Measurements from ENCODE around the gene EPB41L2.

DNA sequence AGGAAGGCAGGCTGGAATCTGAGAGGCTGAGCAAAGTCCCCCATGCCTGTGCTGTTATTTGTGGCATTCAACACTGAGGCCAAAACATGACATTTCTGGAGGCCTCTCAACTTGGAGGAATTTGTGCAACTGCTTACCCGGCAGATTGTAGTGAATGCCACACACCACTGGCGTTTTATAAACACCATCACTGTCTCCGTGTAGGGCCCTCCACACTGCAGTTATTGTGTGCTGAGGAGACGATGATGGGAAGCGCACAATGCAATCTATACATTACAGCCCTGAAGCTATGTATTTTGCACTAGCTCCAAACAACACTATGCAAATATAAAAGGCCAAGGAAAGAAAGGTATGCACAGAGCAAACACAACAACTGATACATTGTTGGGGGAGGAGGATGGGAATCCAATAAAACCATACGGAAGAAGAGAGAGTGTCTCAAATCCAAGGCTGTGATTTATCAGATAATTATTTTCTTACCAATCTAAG, 129.3 kb downstream of the EPB41L2 start:
- TF ChIP-seq, protein P1, sequence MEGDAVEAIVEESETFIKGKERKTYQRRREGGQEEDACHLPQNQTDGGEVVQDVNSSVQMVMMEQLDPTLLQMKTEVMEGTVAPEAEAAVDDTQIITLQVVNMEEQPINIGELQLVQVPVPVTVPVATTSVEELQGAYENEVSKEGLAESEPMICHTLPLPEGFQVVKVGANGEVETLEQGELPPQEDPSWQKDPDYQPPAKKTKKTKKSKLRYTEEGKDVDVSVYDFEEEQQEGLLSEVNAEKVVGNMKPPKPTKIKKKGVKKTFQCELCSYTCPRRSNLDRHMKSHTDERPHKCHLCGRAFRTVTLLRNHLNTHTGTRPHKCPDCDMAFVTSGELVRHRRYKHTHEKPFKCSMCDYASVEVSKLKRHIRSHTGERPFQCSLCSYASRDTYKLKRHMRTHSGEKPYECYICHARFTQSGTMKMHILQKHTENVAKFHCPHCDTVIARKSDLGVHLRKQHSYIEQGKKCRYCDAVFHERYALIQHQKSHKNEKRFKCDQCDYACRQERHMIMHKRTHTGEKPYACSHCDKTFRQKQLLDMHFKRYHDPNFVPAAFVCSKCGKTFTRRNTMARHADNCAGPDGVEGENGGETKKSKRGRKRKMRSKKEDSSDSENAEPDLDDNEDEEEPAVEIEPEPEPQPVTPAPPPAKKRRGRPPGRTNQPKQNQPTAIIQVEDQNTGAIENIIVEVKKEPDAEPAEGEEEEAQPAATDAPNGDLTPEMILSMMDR (IDR thresholded peaks at IDR 0.05) = no peak
- no peak for TF ChIP-seq POLR2A (IDR thresholded peaks at IDR 0.05)

Data from Peyer's patch (tissue), 4 donors.